ENCODE measurements around the gene CTDP1. TPM values are rescaled to one million over a fixed set of nuclear protein-coding genes. Genes with fewer than 3 reads are reported as not detected.

Gene CTDP1
- total and polyA plus RNA-seq, 9 donors = 7.4 to 10.7 (median 9.7) TPM

GRCh38 chr18:79794846-79795245, 115.2 kb downstream of the CTDP1 start:
- DNase-seq = no peak
- 85% methylated on average over 17 of the region's 17 CpGs for WGBS (ENCODE audit: insufficient coverage)
- H3K27ac ChIP-seq (ENCODE audit: low read length) = no peak overlapping the region
- H3K36me3 ChIP-seq (ENCODE audit: control insufficient read depth, insufficient read depth, low read length) = no peaks in the 10 kb centered on the region
- peaks cover 52% of the 10 kb centered on the region for H3K4me1 ChIP-seq (ENCODE audit: control insufficient read depth, insufficient read depth, low read length)
- H3K4me3 ChIP-seq (ENCODE audit: low read length) = no peak overlapping the region
- peaks cover 63% of the 10 kb centered on the region for H3K27me3 ChIP-seq (ENCODE audit: control insufficient read depth, insufficient read depth, low read length)
- no peaks in the 10 kb centered on the region for H3K9me3 ChIP-seq (replicated peaks; ENCODE audit: control insufficient read depth, low read depth, low read length)

GRCh38 chr18:79795446-79795845, 115.8 kb downstream of the CTDP1 start:
- H3K4me3 ChIP-seq (ENCODE audit: low read length) = no peak overlapping the region
- peak overlapping the region; percentile 3 for H3K27ac ChIP-seq (ENCODE audit: low read length)
- no peak for DNase-seq
- WGBS (ENCODE audit: insufficient coverage) = 86% methylated on average over 19 of the region's 19 CpGs
- H3K36me3 ChIP-seq (ENCODE audit: control insufficient read depth, insufficient read depth, low read length) = no peaks in the 10 kb centered on the region
- peaks cover 63% of the 10 kb centered on the region for H3K27me3 ChIP-seq (ENCODE audit: control insufficient read depth, insufficient read depth, low read length)
- H3K9me3 ChIP-seq (replicated peaks; ENCODE audit: control insufficient read depth, low read depth, low read length) = no peaks in the 10 kb centered on the region
- peaks cover 52% of the 10 kb centered on the region for H3K4me1 ChIP-seq (ENCODE audit: control insufficient read depth, insufficient read depth, low read length)

- H3K27me3 ChIP-seq (ENCODE audit: control insufficient read depth, insufficient read depth, low read length) = peaks cover 62% of the 10 kb centered on the region
- peak; percentile 59 for DNase-seq
- 16% methylated on average over 5 of the region's 7 CpGs for WGBS (ENCODE audit: insufficient coverage)
Measured at GRCh38 chr18:79796016-79796415, 116.4 kb downstream of the CTDP1 start.

GRCh38 chr18:79796531-79797405, 117.2 kb downstream of the CTDP1 start:
- Histone ChIP-seq H3K9me3 (replicated peaks; ENCODE audit: control insufficient read depth, low read depth, low read length) (no peaks in the 10 kb centered on the region), H3K4me1 (ENCODE audit: control insufficient read depth, insufficient read depth, low read length) (peaks cover 44% of the 10 kb centered on the region), H3K4me3 (ENCODE audit: low read length) (no peak overlapping the region), H3K27ac (ENCODE audit: low read length) (peak overlapping the region; percentile 80), H3K27me3 (ENCODE audit: control insufficient read depth, insufficient read depth, low read length) (peaks cover 55% of the 10 kb centered on the region), H3K36me3 (ENCODE audit: control insufficient read depth, insufficient read depth, low read length) (no peaks in the 10 kb centered on the region)
- peak; percentile 96 for DNase-seq
- 8% methylated on average over 16 of the region's 21 CpGs for WGBS (ENCODE audit: insufficient coverage)

More at GRCh38 chr18:79796016-79796415, 116.4 kb downstream of the CTDP1 start:
- H3K4me1 ChIP-seq (ENCODE audit: control insufficient read depth, insufficient read depth, low read length) = peaks cover 51% of the 10 kb centered on the region
- no peaks in the 10 kb centered on the region for H3K36me3 ChIP-seq (ENCODE audit: control insufficient read depth, insufficient read depth, low read length)
- H3K9me3 ChIP-seq (replicated peaks; ENCODE audit: control insufficient read depth, low read depth, low read length) = no peaks in the 10 kb centered on the region
- H3K27ac ChIP-seq (ENCODE audit: low read length) = peak overlapping the region; percentile 59
- H3K4me3 ChIP-seq (ENCODE audit: low read length) = no peak overlapping the region

GRCh38 chr18:79797518-79798345, 118.1 kb downstream of the CTDP1 start, which contains the start of gene KCNG2:
Gene KCNG2 (plus strand): TSS chr18:79797938. CDS start chr18:79863668, 65,730 bp downstream.
- no peaks in the 10 kb centered on the region for H3K36me3 ChIP-seq (ENCODE audit: control insufficient read depth, insufficient read depth, low read length)
- H3K4me1 ChIP-seq (ENCODE audit: control insufficient read depth, insufficient read depth, low read length) = peaks cover 34% of the 10 kb centered on the region
- peak; percentile 79 for DNase-seq

GRCh38 chr18:79798346-79798998, 118.9 kb downstream of the CTDP1 start:
- no peaks in the 10 kb centered on the region for H3K9me3 ChIP-seq (replicated peaks; ENCODE audit: control insufficient read depth, low read depth, low read length)
- H3K36me3 ChIP-seq (ENCODE audit: control insufficient read depth, insufficient read depth, low read length) = no peaks in the 10 kb centered on the region
- H3K4me3 ChIP-seq (ENCODE audit: low read length) = peak overlapping the region; percentile 31
- peaks cover 48% of the 10 kb centered on the region for H3K27me3 ChIP-seq (ENCODE audit: control insufficient read depth, insufficient read depth, low read length)
- DNase-seq = no peak
- H3K4me1 ChIP-seq (ENCODE audit: control insufficient read depth, insufficient read depth, low read length) = peaks cover 34% of the 10 kb centered on the region
- H3K27ac ChIP-seq (ENCODE audit: low read length) = no peak overlapping the region
- under 1% methylated on average over 76 of the region's 78 CpGs for WGBS (ENCODE audit: insufficient coverage)

More at GRCh38 chr18:79797518-79798345, 118.1 kb downstream of the CTDP1 start, which contains the start of gene KCNG2:
- Histone ChIP-seq H3K4me3 (ENCODE audit: low read length) (peak within 1 kb of the TSS; percentile 31), H3K27ac (ENCODE audit: low read length) (peak within 1 kb of the TSS; percentile 80), H3K27me3 (ENCODE audit: control insufficient read depth, insufficient read depth, low read length) (peaks cover 50% of the 10 kb centered on the region), H3K9me3 (replicated peaks; ENCODE audit: control insufficient read depth, low read depth, low read length) (no peaks in the 10 kb centered on the region)
- 2% methylated on average over 57 of the region's 92 CpGs for WGBS (ENCODE audit: insufficient coverage)

- no peak for DNase-seq
- Histone ChIP-seq H3K36me3 (ENCODE audit: control insufficient read depth, insufficient read depth, low read length) (no peaks in the 10 kb centered on the region), H3K27ac (ENCODE audit: low read length) (no peak overlapping the region), H3K4me3 (ENCODE audit: low read length) (peak overlapping the region; percentile 31), H3K9me3 (replicated peaks; ENCODE audit: control insufficient read depth, low read depth, low read length) (no peaks in the 10 kb centered on the region), H3K27me3 (ENCODE audit: control insufficient read depth, insufficient read depth, low read length) (peaks cover 50% of the 10 kb centered on the region), H3K4me1 (ENCODE audit: control insufficient read depth, insufficient read depth, low read length) (peaks cover 34% of the 10 kb centered on the region)
- no CpG with 5 or more reads among the region's 14 CpGs for WGBS (ENCODE audit: insufficient coverage)
Measured at GRCh38 chr18:79798999-79799370, 119.4 kb downstream of the CTDP1 start.

- Histone ChIP-seq H3K27me3 (ENCODE audit: control insufficient read depth, insufficient read depth, low read length) (peaks cover 50% of the 10 kb centered on the region), H3K9me3 (replicated peaks; ENCODE audit: control insufficient read depth, low read depth, low read length) (no peaks in the 10 kb centered on the region), H3K27ac (ENCODE audit: low read length) (no peak overlapping the region), H3K4me3 (ENCODE audit: low read length) (no peak overlapping the region), H3K36me3 (ENCODE audit: control insufficient read depth, insufficient read depth, low read length) (no peaks in the 10 kb centered on the region), H3K4me1 (ENCODE audit: control insufficient read depth, insufficient read depth, low read length) (peaks cover 34% of the 10 kb centered on the region)
- DNase-seq = no peak
- WGBS (ENCODE audit: insufficient coverage) = 76% methylated on average over 29 of the region's 30 CpGs
Measured at GRCh38 chr18:79799619-79800370, 120.2 kb downstream of the CTDP1 start.

- Histone ChIP-seq H3K27ac (ENCODE audit: low read length) (no peak overlapping the region), H3K27me3 (ENCODE audit: control insufficient read depth, insufficient read depth, low read length) (peaks cover 50% of the 10 kb centered on the region), H3K9me3 (replicated peaks; ENCODE audit: control insufficient read depth, low read depth, low read length) (no peaks in the 10 kb centered on the region), H3K4me3 (ENCODE audit: low read length) (no peak overlapping the region), H3K36me3 (ENCODE audit: control insufficient read depth, insufficient read depth, low read length) (no peaks in the 10 kb centered on the region), H3K4me1 (ENCODE audit: control insufficient read depth, insufficient read depth, low read length) (peaks cover 32% of the 10 kb centered on the region)
- WGBS (ENCODE audit: insufficient coverage) = 88% methylated on average over 35 of the region's 39 CpGs
- DNase-seq = no peak
Measured at GRCh38 chr18:79800371-79801180, 121.0 kb downstream of the CTDP1 start.
